Osteoblast (primary cell): ENCODE results near the gene PHACTR1. TPM values are rescaled to one million over a fixed set of nuclear protein-coding genes. Genes with fewer than 3 reads are reported as not detected.
"Not testable (repeated sequence)": the region's sequence is repeated elsewhere in the genome, so short reads cannot be mapped to it uniquely, and the experiment has no call there.

Experiments
- DNase-seq: peaks from one replicate; pipeline ENCODE4 v3.0.0; 2011; ENCODE audit warnings: low spot score, mixed read lengths; ENCODE audit not compliant: insufficient read length; ENCODE audit errors: missing footprints
- H2AFZ ChIP-seq: 2 replicates; pipeline ENCODE4 v1.6.0; 2011; ENCODE audit warnings: mild to moderate bottlenecking, low read length
- H3K27ac ChIP-seq: 2 replicates; pipeline ENCODE4 v1.5.1; 2011; ENCODE audit warnings: mild to moderate bottlenecking, low read depth, low read length, moderate library complexity
- H3K27me3 ChIP-seq: 2 replicates; pipeline ENCODE4 v1.6.0; 2012; ENCODE audit warnings: mild to moderate bottlenecking, control low read depth, inconsistent platforms, low read length, moderate library complexity; ENCODE audit not compliant: insufficient read depth
- H3K36me3 ChIP-seq: 2 replicates; pipeline ENCODE4 v1.5.1; 2011; ENCODE audit warnings: mild to moderate bottlenecking, low read length, control low read depth, moderate library complexity; ENCODE audit not compliant: insufficient read depth
- H3K4me1 ChIP-seq: 2 replicates; pipeline ENCODE4 v1.5.1; 2011; ENCODE audit warnings: mild to moderate bottlenecking, low read length, control low read depth, moderate library complexity; ENCODE audit not compliant: insufficient read depth
- H3K4me2 ChIP-seq: 2 replicates; pipeline ENCODE4 v1.6.0; 2011; ENCODE audit warnings: mild to moderate bottlenecking, low read length; ENCODE audit not compliant: insufficient read depth
- H3K4me3 ChIP-seq: fragments of 200-600 bp; sonication (generic); 3 replicates; pipeline ENCODE4 v1.5.1; 2012; ENCODE audit warnings: mild to moderate bottlenecking, low read length, inconsistent platforms; ENCODE audit not compliant: insufficient read depth
- H3K79me2 ChIP-seq: 2 replicates; pipeline ENCODE4 v1.6.0; 2012; ENCODE audit warnings: mild to moderate bottlenecking, low read length, control low read depth, inconsistent platforms; ENCODE audit not compliant: insufficient read depth
- H3K9me3 ChIP-seq: 2 replicates; pipeline ENCODE4 v1.5.1; 2011; ENCODE audit warnings: low read depth, low read length, control low read depth
- H4K20me1 ChIP-seq: 2 replicates; pipeline ENCODE4 v1.6.0; 2012; ENCODE audit warnings: mild to moderate bottlenecking, low read length, control low read depth; ENCODE audit not compliant: insufficient read depth
- total RNA-seq: library from RNA; depleted of rRNA; stranded (reverse); fragments of >200 nt; gene quantifications from 2 replicates; pipeline ENCODE4 v1.2.3, GENCODE V29; 2012
- TF ChIP-seq, protein P1 (sequence below): IDR thresholded peaks from 2 replicates; pipeline ENCODE4 v1.5.1; 2011; ENCODE audit warnings: mild to moderate bottlenecking, low read depth, low read length, moderate library complexity; ENCODE audit errors: extremely low read depth

PHACTR1 gene
- total RNA-seq, 1 donor = 0.36 TPM

DNA sequence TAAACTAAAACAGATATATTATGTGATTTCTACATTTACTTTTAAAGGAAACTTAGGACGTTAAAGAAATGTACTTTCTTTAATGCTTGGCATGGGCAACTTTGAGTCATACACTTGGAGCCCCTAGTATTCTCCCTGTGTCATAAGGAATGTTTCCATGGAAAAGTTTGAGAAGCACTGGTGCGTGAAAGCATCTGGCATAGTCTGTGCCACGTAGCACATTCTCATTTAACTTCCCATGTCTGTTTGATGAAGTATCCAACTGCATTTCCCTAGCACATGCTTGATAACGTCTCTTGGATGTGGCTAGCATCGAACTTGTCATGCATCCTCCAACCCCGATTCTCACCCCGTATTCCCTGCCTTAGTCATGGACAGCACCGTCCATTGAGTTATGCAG is 439.8 kb downstream of the PHACTR1 start:
- Histone ChIP-seq H3K4me2 (no peak overlapping the region), H3K4me3 (no peak overlapping the region), H3K9me3 (no peaks in the 10 kb centered on the region), H2AFZ (no peak overlapping the region), H3K36me3 (no peaks in the 10 kb centered on the region), H3K79me2 (no peaks in the 10 kb centered on the region), H3K4me1 (no peaks in the 10 kb centered on the region), H4K20me1 (no peaks in the 10 kb centered on the region), H3K27ac (no peak overlapping the region), H3K27me3 (no peaks in the 10 kb centered on the region)
- DNase-seq = no peak
- TF ChIP-seq, protein P1, sequence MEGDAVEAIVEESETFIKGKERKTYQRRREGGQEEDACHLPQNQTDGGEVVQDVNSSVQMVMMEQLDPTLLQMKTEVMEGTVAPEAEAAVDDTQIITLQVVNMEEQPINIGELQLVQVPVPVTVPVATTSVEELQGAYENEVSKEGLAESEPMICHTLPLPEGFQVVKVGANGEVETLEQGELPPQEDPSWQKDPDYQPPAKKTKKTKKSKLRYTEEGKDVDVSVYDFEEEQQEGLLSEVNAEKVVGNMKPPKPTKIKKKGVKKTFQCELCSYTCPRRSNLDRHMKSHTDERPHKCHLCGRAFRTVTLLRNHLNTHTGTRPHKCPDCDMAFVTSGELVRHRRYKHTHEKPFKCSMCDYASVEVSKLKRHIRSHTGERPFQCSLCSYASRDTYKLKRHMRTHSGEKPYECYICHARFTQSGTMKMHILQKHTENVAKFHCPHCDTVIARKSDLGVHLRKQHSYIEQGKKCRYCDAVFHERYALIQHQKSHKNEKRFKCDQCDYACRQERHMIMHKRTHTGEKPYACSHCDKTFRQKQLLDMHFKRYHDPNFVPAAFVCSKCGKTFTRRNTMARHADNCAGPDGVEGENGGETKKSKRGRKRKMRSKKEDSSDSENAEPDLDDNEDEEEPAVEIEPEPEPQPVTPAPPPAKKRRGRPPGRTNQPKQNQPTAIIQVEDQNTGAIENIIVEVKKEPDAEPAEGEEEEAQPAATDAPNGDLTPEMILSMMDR = no peak

DNA sequence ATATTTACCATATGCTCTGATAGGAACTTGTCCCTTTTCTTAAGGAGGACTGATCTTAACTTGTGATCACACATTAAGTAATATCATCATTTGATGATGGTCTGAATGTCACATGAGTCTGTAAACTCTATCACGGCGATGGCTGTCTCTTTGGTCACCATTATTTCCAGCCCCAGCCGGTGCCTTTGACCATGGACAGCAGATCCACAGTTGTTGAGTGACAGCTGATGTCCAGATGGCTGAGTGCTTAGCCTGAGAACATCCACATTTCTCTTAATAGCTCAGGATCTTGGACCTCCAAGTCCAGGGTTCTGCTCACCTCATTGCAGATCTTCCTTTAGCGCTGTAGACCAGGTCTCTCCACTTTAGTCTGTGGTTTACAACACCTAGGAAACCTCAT is 440.7 kb downstream of the PHACTR1 start:
- DNase-seq = no peak
- Histone ChIP-seq H3K27me3 (no peaks in the 10 kb centered on the region), H3K27ac (no peak overlapping the region), H3K4me3 (no peak overlapping the region), H3K4me1 (no peaks in the 10 kb centered on the region), H2AFZ (no peak overlapping the region), H3K36me3 (no peaks in the 10 kb centered on the region), H4K20me1 (no peaks in the 10 kb centered on the region), H3K9me3 (no peaks in the 10 kb centered on the region), H3K4me2 (no peak overlapping the region), H3K79me2 (no peaks in the 10 kb centered on the region)
- TF ChIP-seq, protein P1 = no peak

DNA sequence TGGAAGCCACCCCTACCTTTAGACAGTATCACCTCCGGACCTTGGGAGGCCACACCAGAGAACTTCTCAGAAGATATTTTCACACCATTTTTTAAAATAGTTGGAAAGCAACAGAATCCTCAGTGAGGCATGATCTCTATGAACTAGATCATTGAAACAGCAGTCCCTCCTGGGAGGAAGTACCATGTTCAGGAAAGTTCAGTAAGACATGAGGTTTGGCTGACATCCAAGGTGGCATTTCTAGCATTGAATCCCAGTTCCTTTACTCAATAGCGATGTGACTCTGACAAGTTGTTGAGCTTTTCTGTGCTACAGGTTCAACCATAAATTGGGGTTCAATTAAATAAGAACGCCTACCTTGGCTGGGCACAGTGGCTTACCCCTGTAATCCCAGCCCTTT is 442.7 kb downstream of the PHACTR1 start:
- Histone ChIP-seq H3K27me3 (no peaks in the 10 kb centered on the region), H3K27ac (no peak overlapping the region), H3K4me2 (no peak overlapping the region), H2AFZ (no peak overlapping the region), H3K4me1 (no peaks in the 10 kb centered on the region), H4K20me1 (no peaks in the 10 kb centered on the region), H3K4me3 (no peak overlapping the region), H3K9me3 (no peaks in the 10 kb centered on the region), H3K79me2 (no peaks in the 10 kb centered on the region), H3K36me3 (no peaks in the 10 kb centered on the region)
- no peak for DNase-seq
- TF ChIP-seq, protein P1 = no peak

DNA sequence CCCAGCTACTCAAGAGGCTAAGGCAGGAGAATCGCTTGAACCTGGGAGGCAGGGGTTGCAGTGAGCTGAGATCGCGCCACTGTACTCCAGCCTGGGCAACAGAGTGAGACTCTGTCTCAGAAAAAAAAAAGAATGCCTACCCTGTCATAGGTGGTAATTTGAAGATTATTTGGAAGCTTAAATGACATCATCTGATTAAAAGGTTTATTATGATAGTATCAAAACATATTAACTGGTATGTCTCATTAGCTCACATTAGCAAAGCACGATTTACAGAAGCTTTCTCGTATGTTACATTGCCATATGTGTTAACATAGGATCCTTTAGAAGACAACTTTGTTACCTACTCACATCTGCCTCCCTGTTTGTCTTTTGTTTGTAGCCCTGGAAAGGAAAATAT is 443.3 kb downstream of the PHACTR1 start:
- H3K27me3 ChIP-seq, H3K27ac ChIP-seq, H3K36me3 ChIP-seq, H2AFZ ChIP-seq, H4K20me1 ChIP-seq, DNase-seq, H3K4me1 ChIP-seq, H3K9me3 ChIP-seq, H3K4me3 ChIP-seq, H3K79me2 ChIP-seq, H3K4me2 ChIP-seq: not testable (repeated sequence)
